GM10266 (cell line): Measurements from ENCODE around the gene UNC5A.

ENCODE experiments used
- DNase-seq: peaks from one replicate; pipeline ENCODE4 v3.0.0; 2012; ENCODE audit errors: extremely low spot score
- TF ChIP-seq, protein P1 (sequence below): IDR thresholded peaks from 2 replicates; pipeline ENCODE4 v1.5.1; 2012; ENCODE audit warnings: mild to moderate bottlenecking, low read depth; ENCODE audit not compliant: control insufficient read depth, insufficient read depth; ENCODE audit errors: missing control alignments

The UNC5A gene

DNA sequence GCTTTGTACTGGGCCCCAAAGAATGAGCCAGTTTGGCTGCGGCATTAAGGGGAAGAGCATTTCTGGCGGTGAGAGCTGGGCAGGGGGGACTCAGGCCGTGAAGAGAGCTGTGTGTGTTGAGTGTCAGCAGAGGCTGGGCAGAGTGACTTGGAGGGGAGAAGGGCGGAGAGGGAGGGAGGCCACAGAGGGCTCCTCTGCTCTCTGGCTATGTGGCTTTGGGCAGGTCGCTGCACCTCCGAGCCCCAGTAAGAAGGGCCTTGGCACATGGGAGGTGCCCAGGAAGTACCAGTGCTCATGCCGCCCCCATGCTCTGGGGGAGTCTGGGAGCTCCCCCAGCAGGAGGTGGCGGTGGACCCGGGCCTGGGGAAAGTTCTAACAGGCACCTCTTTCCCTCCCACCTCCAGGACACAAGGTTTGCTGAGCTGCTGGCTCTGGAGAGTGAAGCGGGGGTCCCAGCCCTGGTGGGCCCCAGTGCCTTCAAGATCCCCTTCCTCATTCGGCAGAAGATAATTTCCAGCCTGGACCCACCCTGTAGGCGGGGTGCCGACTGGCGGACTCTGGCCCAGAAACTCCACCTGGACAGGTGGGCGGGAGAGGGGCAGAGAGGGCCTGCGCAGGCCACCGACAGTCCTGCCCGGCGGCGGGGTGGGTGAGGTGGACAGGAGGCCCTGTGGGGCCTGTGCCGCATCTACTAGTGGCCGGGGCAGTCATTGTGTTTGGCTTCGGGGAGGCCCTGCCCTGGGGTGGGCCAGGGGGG lies 68.7 kb downstream of the UNC5A start:
- TF ChIP-seq, protein P1, sequence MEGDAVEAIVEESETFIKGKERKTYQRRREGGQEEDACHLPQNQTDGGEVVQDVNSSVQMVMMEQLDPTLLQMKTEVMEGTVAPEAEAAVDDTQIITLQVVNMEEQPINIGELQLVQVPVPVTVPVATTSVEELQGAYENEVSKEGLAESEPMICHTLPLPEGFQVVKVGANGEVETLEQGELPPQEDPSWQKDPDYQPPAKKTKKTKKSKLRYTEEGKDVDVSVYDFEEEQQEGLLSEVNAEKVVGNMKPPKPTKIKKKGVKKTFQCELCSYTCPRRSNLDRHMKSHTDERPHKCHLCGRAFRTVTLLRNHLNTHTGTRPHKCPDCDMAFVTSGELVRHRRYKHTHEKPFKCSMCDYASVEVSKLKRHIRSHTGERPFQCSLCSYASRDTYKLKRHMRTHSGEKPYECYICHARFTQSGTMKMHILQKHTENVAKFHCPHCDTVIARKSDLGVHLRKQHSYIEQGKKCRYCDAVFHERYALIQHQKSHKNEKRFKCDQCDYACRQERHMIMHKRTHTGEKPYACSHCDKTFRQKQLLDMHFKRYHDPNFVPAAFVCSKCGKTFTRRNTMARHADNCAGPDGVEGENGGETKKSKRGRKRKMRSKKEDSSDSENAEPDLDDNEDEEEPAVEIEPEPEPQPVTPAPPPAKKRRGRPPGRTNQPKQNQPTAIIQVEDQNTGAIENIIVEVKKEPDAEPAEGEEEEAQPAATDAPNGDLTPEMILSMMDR, result no peak
- no peak for DNase-seq

DNA sequence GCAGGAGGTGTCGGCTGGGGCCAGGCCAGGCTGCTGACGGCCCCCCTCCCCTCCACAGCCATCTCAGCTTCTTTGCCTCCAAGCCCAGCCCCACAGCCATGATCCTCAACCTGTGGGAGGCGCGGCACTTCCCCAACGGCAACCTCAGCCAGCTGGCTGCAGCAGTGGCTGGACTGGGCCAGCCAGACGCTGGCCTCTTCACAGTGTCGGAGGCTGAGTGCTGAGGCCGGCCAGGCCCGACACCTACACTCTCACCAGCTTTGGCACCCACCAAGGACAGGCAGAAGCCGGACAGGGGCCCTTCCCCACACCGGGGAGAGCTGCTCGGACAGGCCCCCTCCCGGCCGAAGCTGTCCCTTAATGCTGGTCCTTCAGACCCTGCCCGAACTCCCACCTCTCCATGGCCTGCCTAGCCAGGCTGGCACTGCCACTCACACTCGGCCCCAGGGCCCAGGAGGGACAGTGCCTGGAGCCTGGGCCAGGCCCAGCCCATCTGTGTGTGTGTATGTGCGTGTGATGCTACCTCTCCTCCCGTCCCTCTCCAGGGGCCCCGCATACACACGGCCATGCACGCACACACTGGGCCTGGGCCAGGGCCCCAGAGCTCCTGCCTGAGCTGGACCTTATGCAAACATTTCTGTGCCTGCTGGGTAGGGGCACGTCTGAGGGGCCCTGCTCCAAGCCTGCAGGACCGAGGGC lies 69.5 kb downstream of the UNC5A start:
- TF ChIP-seq, protein P1, result no peak
- no peak for DNase-seq

DNA sequence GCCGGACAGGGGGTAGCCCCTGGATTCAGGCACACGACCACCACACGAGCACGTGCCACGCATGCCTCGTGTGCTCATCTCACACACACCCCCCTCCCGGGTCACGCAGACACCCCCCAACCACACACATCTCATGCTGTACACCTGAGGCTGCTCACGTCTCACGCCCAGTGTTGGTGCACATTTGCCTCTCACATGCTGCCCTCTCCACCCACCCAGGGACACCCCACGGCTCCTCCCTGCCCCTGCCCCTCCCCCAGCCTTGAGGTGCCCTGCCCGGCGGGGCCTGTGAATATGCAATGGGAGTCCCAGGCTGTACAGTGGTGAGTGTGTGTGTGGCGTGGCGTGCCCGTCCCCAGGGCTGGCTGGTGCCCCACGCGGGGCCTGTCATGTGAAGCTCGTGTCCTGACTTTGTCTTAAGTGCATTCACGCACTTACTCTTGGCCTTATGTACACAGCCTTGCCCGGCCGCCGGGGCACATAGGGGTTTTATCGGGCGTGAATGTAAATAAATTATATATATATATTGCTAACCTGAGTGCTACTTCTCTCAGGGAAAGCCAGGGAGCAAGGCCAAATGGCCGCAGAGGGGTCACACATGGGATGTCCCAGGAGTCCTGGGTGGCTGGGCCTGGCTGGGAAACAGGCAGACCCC lies 70.1 kb downstream of the UNC5A start:
- TF ChIP-seq, protein P1, result no peak
- DNase-seq, result peak; percentile 21

DNA sequence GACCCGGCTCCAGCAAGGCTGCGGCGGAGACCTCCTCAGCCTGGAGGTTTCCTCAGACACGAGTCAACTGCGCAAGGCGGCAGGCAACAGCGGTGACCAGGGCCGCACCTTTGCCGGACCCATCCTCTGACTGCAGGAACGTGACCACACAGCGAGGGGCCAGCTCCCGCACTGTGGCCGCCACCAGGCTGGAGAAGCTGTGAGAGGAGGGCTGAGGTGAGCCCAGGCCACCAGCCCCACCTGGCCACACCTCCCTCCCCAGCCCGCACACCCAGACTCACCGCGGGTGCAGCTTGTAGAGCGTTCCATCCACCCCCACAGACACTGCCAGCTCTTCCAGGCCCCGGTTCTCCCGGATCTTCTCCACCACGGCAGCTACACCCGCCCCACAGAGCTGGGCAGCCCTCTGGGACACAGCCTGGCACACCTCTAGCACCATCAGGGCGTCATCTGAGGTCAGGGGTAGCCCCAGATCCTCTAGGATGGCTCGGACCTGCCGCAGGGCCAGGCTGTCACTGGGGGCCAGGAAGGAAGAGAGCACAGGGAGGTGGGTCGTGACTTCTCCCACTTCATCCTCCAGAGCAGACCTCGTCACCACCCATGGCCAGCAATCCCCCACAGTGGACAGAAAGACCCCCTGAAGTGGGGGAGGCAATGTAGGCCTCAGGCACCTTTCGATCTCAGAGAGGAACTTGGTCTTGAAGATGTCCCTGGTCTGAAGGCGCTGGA lies 70.8 kb downstream of the UNC5A start:
- TF ChIP-seq, protein P1, result no peak
- DNase-seq, result peak; percentile 22

DNA sequence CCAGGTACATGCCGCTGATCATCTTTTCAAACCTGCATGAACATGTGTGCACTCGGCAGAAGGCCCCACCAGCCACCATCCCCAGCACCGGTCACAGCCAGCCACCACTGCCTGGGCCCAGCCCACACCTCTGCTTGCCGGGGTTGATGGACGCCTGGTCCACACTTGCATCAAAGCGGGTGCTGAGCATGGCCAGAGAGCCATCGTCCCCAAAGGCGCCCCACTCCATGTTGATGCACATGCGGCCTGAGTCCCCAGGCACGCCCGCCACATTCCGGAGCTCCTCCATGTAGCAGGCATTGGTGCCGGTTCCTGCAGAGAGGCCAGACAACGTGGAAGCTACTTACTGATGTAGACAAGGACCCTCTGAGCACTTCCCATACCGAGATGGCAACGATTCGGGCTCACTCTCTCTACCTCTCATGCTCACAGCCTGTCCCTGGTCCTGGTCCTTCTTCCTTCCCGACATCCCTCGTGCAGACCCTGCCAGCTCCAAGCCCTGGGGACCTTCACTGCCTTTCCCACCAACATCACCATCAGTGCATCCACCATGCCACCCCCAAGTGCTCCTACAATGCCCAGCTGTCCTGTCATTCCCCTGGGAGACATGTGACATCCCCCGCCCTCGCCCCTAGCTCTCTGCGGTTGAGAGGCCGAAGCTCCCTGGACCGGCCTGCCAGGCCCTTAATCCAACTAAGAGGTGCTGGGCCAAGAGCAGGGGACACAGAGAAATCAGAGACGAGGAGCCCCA lies 71.6 kb downstream of the UNC5A start:
- TF ChIP-seq, protein P1, result no peak
- DNase-seq, result no peak

DNA sequence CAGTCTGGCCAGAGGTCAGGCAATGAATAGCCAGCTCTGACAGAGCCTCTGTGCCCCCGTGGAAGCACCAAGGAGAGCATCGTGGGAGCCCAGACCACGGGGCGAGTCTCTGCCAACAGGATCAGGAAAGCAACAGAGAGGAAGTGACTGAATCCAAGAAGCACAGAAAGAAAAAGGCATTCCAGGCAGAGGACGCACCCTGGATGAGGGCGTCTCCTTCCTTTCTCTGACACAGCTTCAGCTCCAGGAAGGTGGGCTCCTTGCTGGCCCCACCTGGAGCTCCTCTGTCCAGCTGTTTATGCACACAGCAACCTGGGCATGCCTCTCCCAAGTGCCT lies 72.2 kb downstream of the UNC5A start:
- DNase-seq, result no peak
- TF ChIP-seq, protein P1, result no peak
